RWPE2 (cell line): Measurements from ENCODE around the gene XIRP1.

Source experiments
- ATAC-seq: fragments of 200-7000 bp; cut with Tn5 transposase; 3 replicates; pipeline ENCODE4 v1.9.1; 2021; ENCODE audit warnings: low read depth
- DNase-seq: peaks from one replicate; pipeline ENCODE4 v3.0.0-alpha.2; 2020; ENCODE audit warnings: low spot score
- H3K27ac ChIP-seq: fragments of 450-650 bp; 2 replicates; pipeline ENCODE4 v1.5.1; 2017; ENCODE audit warnings: mild to moderate bottlenecking; ENCODE audit not compliant: poor library complexity, severe bottlenecking
- H3K27me3 ChIP-seq: fragments of 250-450 bp; sonication (Bioruptor Pico); 2 replicates; pipeline ENCODE4 v1.5.1; 2021; ENCODE audit warnings: mild to moderate bottlenecking, moderate library complexity; ENCODE audit not compliant: insufficient read depth, poor library complexity, severe bottlenecking
- H3K36me3 ChIP-seq: fragments of 250-450 bp; sonication (Bioruptor Pico); 2 replicates; pipeline ENCODE4 v1.5.1; 2020; ENCODE audit warnings: low read depth, mild to moderate bottlenecking, moderate library complexity
- H3K4me1 ChIP-seq: fragments of 250-450 bp; sonication (Bioruptor Pico); 2 replicates; pipeline ENCODE4 v1.5.1; 2021; ENCODE audit warnings: mild to moderate bottlenecking, moderate library complexity; ENCODE audit not compliant: insufficient read depth, poor library complexity, severe bottlenecking
- H3K4me3 ChIP-seq: fragments of 250-450 bp; sonication (Bioruptor Pico); 2 replicates; pipeline ENCODE4 v1.5.1; 2021; ENCODE audit warnings: mild to moderate bottlenecking, moderate library complexity; ENCODE audit not compliant: severe bottlenecking
- H3K9me3 ChIP-seq: fragments of 250-450 bp; sonication (Bioruptor Pico); 2 replicates; pipeline ENCODE4 v1.5.1; 2021; ENCODE audit warnings: mild to moderate bottlenecking, moderate library complexity; ENCODE audit not compliant: severe bottlenecking
- CTCF ChIP-seq: fragments of 450-650 bp; IDR thresholded peaks from one replicate; pipeline ENCODE4 v1.5.1; 2017; ENCODE audit warnings: mild to moderate bottlenecking, moderate library complexity; ENCODE audit not compliant: poor library complexity, severe bottlenecking

Gene XIRP1

GRCh38 chr3:39205131-39205530 is 12.7 kb upstream of the XIRP1 start:
- H3K9me3 ChIP-seq = no peaks in the 10 kb centered on the region
- H3K36me3 ChIP-seq = no peaks in the 10 kb centered on the region
- no peak for ATAC-seq
- H3K4me1 ChIP-seq = no peaks in the 10 kb centered on the region
- H3K27ac ChIP-seq = no peak overlapping the region
- peaks cover 12% of the 10 kb centered on the region for H3K27me3 ChIP-seq
- no peak for TF ChIP-seq CTCF
- DNase-seq = no peak
- no peak overlapping the region for H3K4me3 ChIP-seq

- Histone ChIP-seq H3K27me3 (peaks cover 12% of the 10 kb centered on the region), H3K27ac (no peak overlapping the region), H3K4me1 (no peaks in the 10 kb centered on the region), H3K9me3 (no peaks in the 10 kb centered on the region), H3K4me3 (no peak overlapping the region), H3K36me3 (no peaks in the 10 kb centered on the region)
- ATAC-seq (no peak), DNase-seq (no peak)
- no peak for TF ChIP-seq CTCF
Observed at GRCh38 chr3:39203860-39204259, 11.5 kb upstream of the XIRP1 start.

DNA sequence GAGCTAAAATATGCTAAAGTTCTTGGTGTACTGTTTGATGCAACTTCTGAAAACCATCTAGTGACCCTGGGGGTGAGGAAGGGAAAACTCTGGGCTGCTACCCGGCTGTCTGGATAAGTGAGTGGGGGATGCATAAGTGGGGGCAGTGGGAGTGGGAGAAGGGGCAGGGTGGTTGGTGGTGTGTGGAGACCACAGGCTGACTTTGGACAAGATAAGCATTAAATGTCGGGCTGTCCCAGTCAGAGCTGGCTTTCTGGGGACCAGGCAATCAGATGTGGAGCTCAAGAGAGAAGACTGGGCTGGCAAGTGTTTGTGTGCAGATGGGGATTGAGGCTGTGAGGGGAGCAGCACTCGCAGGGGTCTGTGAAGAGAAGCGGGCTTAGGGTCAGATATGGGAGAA is 11.0 kb upstream of the XIRP1 start:
- Histone ChIP-seq H3K27me3 (peaks cover 12% of the 10 kb centered on the region), H3K36me3 (no peaks in the 10 kb centered on the region), H3K4me1 (no peaks in the 10 kb centered on the region), H3K4me3 (no peak overlapping the region), H3K9me3 (no peaks in the 10 kb centered on the region), H3K27ac (no peak overlapping the region)
- ATAC-seq (no peak), DNase-seq (no peak)
- no peak for TF ChIP-seq CTCF

- DNase-seq (no peak), ATAC-seq (no peak)
- no peak overlapping the region for H3K27ac ChIP-seq
- H3K27me3 ChIP-seq = peaks cover 12% of the 10 kb centered on the region
- H3K4me3 ChIP-seq = no peak overlapping the region
- H3K36me3 ChIP-seq = no peaks in the 10 kb centered on the region
- no peaks in the 10 kb centered on the region for H3K9me3 ChIP-seq
- no peak for TF ChIP-seq CTCF
- H3K4me1 ChIP-seq = no peaks in the 10 kb centered on the region
Observed at GRCh38 chr3:39202094-39202493, 9.7 kb upstream of the XIRP1 start.

DNA sequence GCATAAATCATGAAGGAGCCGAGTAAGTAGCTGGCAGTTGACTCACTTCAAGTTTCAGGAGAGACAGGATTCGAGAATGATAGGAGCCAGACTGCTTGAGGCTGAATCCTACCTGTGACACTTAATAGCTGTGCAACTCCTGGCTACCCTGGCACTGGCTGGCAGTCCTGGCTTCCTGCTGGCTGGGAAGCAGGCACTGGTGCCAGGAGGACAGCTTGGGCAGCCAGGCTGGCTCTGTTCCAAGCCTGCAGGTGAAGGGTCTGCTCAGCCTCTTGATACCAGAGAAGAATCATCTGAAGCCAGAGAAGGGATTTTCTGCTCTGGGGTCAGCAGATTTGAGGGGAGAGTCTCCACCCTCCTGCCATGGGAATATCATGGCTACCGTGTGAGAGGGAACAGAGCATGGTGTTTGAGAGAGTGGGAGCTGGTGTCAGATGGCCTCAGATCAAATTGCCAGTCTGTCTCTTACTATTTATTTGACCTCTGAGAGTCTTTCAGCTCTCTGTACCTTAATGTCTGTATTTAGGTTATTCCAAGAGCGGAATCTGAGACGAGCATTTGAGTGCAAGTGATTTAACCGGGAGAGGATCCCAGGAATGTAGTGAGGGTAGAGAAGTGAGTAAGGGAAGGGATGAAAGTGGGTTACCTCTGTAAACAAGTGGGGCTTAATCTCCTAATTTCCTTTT is 4.4 kb upstream of the XIRP1 start:
- no peaks in the 10 kb centered on the region for H3K36me3 ChIP-seq
- H3K27ac ChIP-seq = no peak overlapping the region
- DNase-seq = no peak
- no peak overlapping the region for H3K4me3 ChIP-seq
- peak; percentile 23; the same call in 1 of the 3 replicates for ATAC-seq
- H3K9me3 ChIP-seq = no peaks in the 10 kb centered on the region
- H3K4me1 ChIP-seq = no peaks in the 10 kb centered on the region
- TF ChIP-seq CTCF = no peak
- no peaks in the 10 kb centered on the region for H3K27me3 ChIP-seq
